Psoas muscle (tissue), 8 donors: ENCODE measurements around the gene DNAJB13. TPM values are rescaled to one million over a fixed set of nuclear protein-coding genes. Genes with fewer than 3 reads are reported as not detected.

Source experiments
- ATAC-seq, 4 donors: fragments of 200-7000 bp; cut with Tn5 transposase; one replicate each; pipeline ENCODE4 v1.9.1; 2020; ENCODE audit warnings: moderate library complexity in 3 of 4, mild to moderate bottlenecking in 2 of 4
- DNase-seq, 2 donors: peaks; one replicate each; pipeline ENCODE4 v3.0.0-alpha.2; 2020
- H3K27ac ChIP-seq: fragments of 200-600 bp; one replicate; pipeline ENCODE4 v1.8.0; 2022
- H3K27me3 ChIP-seq, 3 donors: fragments of 200-600 bp in 1 of 3; one replicate each; pipeline versions ENCODE4 v1.6.1 to v1.8.0; 2013 to 2022; ENCODE audit warnings: low read length in 2 of 3, mild to moderate bottlenecking in 2 of 3, moderate library complexity in 1 of 3; ENCODE audit not compliant: insufficient read depth in 3 of 3
- H3K36me3 ChIP-seq, 2 donors: fragments of 200-600 bp in 1 of 2; one replicate each; pipeline versions ENCODE4 v1.6.1 to v1.8.0; 2013 to 2022; ENCODE audit warnings: low read depth in 1 of 2, mild to moderate bottlenecking in 1 of 2, moderate library complexity in 1 of 2; ENCODE audit not compliant: insufficient read depth in 1 of 2
- H3K4me1 ChIP-seq: fragments of 200-600 bp; one replicate; pipeline ENCODE4 v1.8.0; 2022
- H3K4me3 ChIP-seq: fragments of 200-600 bp; one replicate; pipeline ENCODE4 v1.8.0; 2022; ENCODE audit warnings: mild to moderate bottlenecking
- H3K9me3 ChIP-seq: fragments of 200-600 bp; one replicate; pipeline ENCODE4 v1.8.0; 2022
- WGBS, 3 donors: extraction: QIAGEN DNeasy Blood & Tissue Kit; methylation state at CpG; one replicate each; pipeline versions ENCODE4 v1.1.6 to v1.1.7; 2013; 5-methylcytosine and 5-hydroxymethylcytosine counted together
- intact Hi-C, 2 donors: fragments of 100-400 bp; cut with DNase I; formaldehyde crosslinking; loops; one replicate each; pipeline versions ENCODE4 v1.11.0 to v1.14.2; 2022
- polyA plus RNA-seq, 3 donors: library from polyadenylated mRNA; stranded (reverse); fragments of 200-250 nt; gene quantifications; one replicate each; pipeline ENCODE4 v1.2.3, GENCODE V29; 2013
- total RNA-seq, 4 donors: library from RNA; stranded (reverse); fragmentation: NEBNext Ultra II Directional in 2 of 4; extraction: Animal tissue kit (Norgen Biotek cat#: 25700) in 2 of 4; gene quantifications; one replicate each; pipeline versions ENCODE4 v1.2.1 to v1.2.4, GENCODE V29; 2021 to 2023
- TF ChIP-seq, protein P1 (sequence below): fragments of 200-600 bp; IDR thresholded peaks from one replicate; pipeline ENCODE4 v1.8.0; 2022; ENCODE audit warnings: antibody characterized with exemption
- donor health status: healthy with polysubstance abuse.
- donor health status: DM: no; HTN: no; CAD: no; lungs with moderate emphysema.
- donor health status: Bipolar disorder and iron deficiency.
- donor health status: healthy.
- donor health status: DM: yes; HTN: yes; CAD: no.
- donor health status: DM: no; HTN: no; CAD: no.
- donor health status: DM: no; HTN: no; CAD: no.
- donor health status: DM: yes; HTN: yes; CAD: no.

DNAJB13 gene
- total and polyA plus RNA-seq, 7 donors: 0.03 TPM; not detected in 6

DNA sequence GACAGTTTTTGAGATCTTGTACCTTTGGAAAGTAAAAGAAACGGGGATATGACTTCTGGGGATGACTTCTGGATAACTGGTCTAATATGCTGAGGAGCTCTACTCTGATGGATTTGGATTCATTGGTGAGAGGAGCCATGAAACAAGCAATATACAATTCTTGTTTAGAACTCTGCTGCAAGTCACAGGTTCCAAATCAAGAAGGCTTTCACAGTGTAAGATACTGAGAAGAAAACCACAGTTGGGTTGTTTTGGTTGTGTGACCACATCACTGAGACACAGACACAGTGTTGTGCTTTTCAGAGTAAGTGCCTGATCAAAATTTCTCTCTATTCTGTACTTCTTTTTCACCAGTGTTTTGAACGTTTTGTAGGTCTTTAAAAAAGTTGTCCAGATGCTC, 44.9 kb downstream of the DNAJB13 start:
- no peak for ATAC-seq
- intact Hi-C loops: no loop called here
- DNase-seq: no peak
- 75 to 86% (median 79%) methylated on average over 2 of the region's 2 CpGs for WGBS, 3 donors
- Histone ChIP-seq H3K4me3 (no peak overlapping the region), H3K36me3 (peaks cover 0 to 11% of the 10 kb centered on the region in 2 donors), H3K27ac (no peak overlapping the region), H3K4me1 (no peaks in the 10 kb centered on the region), H3K9me3 (no peaks in the 10 kb centered on the region), H3K27me3 (no peaks in the 10 kb centered on the region)
- TF ChIP-seq, protein P1, sequence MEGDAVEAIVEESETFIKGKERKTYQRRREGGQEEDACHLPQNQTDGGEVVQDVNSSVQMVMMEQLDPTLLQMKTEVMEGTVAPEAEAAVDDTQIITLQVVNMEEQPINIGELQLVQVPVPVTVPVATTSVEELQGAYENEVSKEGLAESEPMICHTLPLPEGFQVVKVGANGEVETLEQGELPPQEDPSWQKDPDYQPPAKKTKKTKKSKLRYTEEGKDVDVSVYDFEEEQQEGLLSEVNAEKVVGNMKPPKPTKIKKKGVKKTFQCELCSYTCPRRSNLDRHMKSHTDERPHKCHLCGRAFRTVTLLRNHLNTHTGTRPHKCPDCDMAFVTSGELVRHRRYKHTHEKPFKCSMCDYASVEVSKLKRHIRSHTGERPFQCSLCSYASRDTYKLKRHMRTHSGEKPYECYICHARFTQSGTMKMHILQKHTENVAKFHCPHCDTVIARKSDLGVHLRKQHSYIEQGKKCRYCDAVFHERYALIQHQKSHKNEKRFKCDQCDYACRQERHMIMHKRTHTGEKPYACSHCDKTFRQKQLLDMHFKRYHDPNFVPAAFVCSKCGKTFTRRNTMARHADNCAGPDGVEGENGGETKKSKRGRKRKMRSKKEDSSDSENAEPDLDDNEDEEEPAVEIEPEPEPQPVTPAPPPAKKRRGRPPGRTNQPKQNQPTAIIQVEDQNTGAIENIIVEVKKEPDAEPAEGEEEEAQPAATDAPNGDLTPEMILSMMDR: no peak

DNA sequence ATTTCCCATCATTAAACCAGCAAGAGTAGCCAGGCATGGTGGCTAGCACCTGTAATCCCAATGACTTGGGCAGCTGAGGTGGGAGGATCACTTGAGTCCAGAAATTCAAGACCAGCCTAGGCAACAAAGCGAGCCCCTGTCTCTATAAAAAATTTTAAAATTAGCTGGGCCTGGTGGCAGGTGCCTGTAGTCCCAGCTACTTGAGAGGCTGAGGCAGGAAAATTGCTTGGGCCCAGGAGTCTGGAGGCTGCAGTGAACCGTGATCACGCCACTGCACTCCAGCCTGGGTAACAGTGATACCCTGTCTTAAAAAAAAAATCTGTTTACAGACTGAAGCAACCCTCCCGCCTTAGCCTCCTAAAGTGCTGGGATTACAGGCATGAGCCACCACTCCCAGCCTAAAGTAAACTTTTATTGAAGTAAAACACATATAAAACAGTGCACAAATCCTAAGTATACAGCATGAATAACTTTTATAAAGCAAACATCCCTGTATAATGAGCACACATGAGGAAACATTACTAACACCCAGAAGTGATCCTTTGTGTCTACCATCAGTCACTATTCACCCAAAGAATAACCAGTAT, 45.4 kb downstream of the DNAJB13 start:
- ATAC-seq: no peak
- no peaks in the 10 kb centered on the region for H3K4me1 ChIP-seq
- H3K4me3 ChIP-seq: no peak overlapping the region
- no peak overlapping the region for H3K27ac ChIP-seq
- H3K36me3 ChIP-seq: peaks cover 0 to 17% of the 10 kb centered on the region in 2 donors
- WGBS, 3 donors: 52 to 80% (median 53%) methylated on average over 4 of the region's 4 CpGs
- TF ChIP-seq, protein P1: no peak
- DNase-seq: peak in 1 of 2 donors; percentile 5
- no peaks in the 10 kb centered on the region for H3K9me3 ChIP-seq
- no peaks in the 10 kb centered on the region for H3K27me3 ChIP-seq
- intact Hi-C loops: no loop called here

DNA sequence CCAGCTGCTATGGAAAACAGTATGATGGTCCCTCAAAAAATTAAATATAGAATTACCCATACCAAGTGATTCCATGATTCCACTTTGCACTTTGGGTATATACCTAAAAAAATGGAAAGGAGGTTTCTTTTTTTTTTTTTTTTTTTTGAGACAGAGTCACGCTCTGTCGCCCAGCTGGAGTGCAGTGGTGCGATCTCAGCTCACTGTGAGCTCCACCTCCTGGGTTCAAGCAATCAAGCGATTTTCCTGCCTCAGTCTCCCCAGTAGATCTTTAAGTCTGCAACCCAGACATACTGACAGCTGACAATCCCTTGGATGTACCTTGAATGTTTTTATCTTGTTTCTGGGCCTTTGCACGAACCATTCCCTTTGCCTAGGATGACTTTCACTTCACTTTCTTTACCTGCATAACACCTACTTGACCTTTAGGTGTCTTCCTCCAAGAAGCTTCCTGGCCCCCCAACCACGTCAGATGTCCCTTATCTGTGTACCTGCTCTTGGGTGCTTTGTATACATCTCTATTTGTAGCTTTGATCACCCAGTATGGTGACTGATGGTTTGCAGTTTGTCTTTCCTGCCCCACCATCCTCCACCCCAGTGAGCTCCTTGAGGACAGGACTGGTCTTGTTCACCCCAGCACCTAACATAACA, 46.4 kb downstream of the DNAJB13 start:
- Histone ChIP-seq H3K4me3 (no peak overlapping the region), H3K27ac (no peak overlapping the region), H3K27me3 (no peaks in the 10 kb centered on the region), H3K36me3 (peaks cover 0 to 27% of the 10 kb centered on the region in 2 donors), H3K4me1 (peaks cover 8% of the 10 kb centered on the region), H3K9me3 (no peaks in the 10 kb centered on the region)
- intact Hi-C loops: no loop called here
- DNase-seq (no peak), ATAC-seq (no peak)
- WGBS, 3 donors: 83 to 97% (median 89%) methylated on average over 6 of the region's 6 CpGs
- TF ChIP-seq, protein P1: no peak

DNA sequence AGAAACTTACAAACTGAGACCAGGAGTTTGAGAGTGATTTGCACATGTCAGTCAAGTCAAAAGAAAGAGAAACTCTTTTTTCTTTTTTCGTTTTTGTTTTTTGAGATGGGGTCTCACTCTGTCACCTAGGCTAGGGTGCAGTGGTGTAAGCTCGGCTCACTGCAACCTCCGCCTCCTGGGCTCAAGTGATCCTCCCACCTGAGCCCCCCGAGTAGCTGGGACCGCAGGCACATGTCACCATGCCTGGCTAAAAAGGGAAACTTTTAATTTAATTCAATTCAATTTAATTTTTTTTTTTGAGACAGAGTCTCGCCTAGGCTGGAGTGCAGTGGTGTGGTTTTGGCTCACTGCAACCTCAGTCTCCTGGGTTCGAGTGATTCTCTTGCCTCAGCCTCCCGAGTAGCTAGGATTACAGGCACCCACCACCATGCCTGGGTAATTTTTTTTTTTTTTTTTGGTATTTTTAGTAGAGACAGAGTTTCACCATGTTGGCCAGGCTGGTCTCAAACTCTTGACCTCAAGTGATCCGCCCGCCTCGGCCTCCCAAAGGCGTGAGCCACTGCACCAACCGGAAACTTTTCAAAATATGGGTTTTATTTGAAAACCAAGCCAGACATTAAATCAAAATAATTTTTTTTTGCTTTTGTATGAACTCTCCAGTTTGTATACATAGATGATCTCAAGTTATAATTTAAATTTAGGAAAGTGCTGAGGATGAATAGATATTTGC, 48.2 kb downstream of the DNAJB13 start:
- TF ChIP-seq, protein P1: no peak
- ATAC-seq (no peak), DNase-seq (no peak)
- Histone ChIP-seq H3K27ac (no peak overlapping the region), H3K4me1 (peaks cover 23% of the 10 kb centered on the region), H3K27me3 (no peaks in the 10 kb centered on the region), H3K9me3 (no peaks in the 10 kb centered on the region), H3K4me3 (no peak overlapping the region), H3K36me3 (peaks cover 0 to 44% of the 10 kb centered on the region in 2 donors)
- WGBS, 3 donors: 84 to 95% (median 84%) methylated on average over 13 of the region's 13 CpGs
- intact Hi-C loops: no loop called here
